GM12872 (cell line): ENCODE results near the gene PRKCQ.

ENCODE experiments used
- TF ChIP-seq, protein P1 (sequence below): IDR thresholded peaks from 3 replicates; pipeline ENCODE4 v1.5.1; 2011; ENCODE audit warnings: low read depth, mild to moderate bottlenecking, low read length, moderate library complexity; ENCODE audit not compliant: insufficient read depth

PRKCQ gene

GRCh38 chr10:6511347-6511746 is 68.7 kb downstream of the PRKCQ start:
- TF ChIP-seq, protein P1, sequence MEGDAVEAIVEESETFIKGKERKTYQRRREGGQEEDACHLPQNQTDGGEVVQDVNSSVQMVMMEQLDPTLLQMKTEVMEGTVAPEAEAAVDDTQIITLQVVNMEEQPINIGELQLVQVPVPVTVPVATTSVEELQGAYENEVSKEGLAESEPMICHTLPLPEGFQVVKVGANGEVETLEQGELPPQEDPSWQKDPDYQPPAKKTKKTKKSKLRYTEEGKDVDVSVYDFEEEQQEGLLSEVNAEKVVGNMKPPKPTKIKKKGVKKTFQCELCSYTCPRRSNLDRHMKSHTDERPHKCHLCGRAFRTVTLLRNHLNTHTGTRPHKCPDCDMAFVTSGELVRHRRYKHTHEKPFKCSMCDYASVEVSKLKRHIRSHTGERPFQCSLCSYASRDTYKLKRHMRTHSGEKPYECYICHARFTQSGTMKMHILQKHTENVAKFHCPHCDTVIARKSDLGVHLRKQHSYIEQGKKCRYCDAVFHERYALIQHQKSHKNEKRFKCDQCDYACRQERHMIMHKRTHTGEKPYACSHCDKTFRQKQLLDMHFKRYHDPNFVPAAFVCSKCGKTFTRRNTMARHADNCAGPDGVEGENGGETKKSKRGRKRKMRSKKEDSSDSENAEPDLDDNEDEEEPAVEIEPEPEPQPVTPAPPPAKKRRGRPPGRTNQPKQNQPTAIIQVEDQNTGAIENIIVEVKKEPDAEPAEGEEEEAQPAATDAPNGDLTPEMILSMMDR, result no peak

- TF ChIP-seq, protein P1, result no peak
Observed at GRCh38 chr10:6507311-6507710, 72.8 kb downstream of the PRKCQ start.

- TF ChIP-seq, protein P1, result no peak
Observed at GRCh38 chr10:6505300-6505699, 74.8 kb downstream of the PRKCQ start.

GRCh38 chr10:6504296-6504695 is 75.8 kb downstream of the PRKCQ start:
- TF ChIP-seq, protein P1, result no peak

- TF ChIP-seq, protein P1, result no peak
Observed at GRCh38 chr10:6503171-6503570, 76.9 kb downstream of the PRKCQ start.

DNA sequence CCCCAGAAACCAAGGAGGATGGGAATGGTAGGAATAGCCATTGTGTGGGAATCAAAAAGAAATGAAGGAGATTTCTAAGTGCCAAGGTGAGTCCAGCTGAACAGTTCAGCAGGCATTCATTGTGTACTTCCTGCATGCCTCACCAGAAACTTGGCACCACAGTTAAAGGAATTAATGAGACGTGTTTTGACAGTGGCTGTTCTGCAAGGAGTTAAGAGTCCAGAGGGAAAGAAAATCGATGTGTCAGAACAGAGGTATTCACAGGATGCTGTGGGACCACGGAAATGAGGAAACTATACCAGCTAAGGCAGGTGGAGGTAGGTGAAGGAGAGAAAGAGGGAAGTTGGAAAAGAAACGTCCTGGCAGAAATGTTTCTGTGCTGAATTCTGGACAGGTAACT is 78.1 kb downstream of the PRKCQ start:
- TF ChIP-seq, protein P1, result no peak

- TF ChIP-seq, protein P1, result no peak
Observed at GRCh38 chr10:6499974-6500373, 80.1 kb downstream of the PRKCQ start.

- TF ChIP-seq, protein P1, result no peak
Observed at GRCh38 chr10:6498771-6499170, 81.3 kb downstream of the PRKCQ start.
